ENCODE results near the gene UGT1A4.

DNA sequence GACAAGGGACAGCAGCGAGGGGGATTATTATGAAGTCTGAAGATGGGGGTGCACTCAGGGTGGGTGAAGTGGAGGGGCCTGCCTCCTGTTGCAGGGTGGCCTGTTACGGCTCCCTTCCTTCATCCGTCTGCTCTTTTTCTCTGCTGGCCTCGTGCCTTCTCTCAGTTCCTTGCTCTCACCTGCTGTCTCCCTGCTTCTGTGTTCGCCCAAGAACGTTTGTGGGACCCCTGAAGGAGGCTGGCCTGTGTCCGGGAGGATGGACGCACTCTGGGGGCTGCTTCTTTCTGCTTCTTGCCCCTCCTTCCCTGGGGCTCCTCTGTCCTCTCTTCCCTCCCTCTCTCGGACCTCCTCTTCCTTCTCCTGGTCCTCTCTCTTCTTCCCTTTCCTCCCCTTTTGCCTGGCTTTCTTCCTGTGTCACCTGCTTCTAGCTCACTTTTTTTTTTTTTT is 73.4 kb downstream of the UGT1A4 start:
- TF ChIP-seq, protein P1, sequence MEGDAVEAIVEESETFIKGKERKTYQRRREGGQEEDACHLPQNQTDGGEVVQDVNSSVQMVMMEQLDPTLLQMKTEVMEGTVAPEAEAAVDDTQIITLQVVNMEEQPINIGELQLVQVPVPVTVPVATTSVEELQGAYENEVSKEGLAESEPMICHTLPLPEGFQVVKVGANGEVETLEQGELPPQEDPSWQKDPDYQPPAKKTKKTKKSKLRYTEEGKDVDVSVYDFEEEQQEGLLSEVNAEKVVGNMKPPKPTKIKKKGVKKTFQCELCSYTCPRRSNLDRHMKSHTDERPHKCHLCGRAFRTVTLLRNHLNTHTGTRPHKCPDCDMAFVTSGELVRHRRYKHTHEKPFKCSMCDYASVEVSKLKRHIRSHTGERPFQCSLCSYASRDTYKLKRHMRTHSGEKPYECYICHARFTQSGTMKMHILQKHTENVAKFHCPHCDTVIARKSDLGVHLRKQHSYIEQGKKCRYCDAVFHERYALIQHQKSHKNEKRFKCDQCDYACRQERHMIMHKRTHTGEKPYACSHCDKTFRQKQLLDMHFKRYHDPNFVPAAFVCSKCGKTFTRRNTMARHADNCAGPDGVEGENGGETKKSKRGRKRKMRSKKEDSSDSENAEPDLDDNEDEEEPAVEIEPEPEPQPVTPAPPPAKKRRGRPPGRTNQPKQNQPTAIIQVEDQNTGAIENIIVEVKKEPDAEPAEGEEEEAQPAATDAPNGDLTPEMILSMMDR (conservative IDR thresholded peaks at IDR 0.05 in 1 of 2, IDR thresholded peaks at IDR 0.05 in 1 of 2; ENCODE audit: low read depth in 1 of 2, low read length in 2 of 2): no peak
- TF ChIP-seq EZH2 (IDR thresholded peaks at IDR 0.05; ENCODE audit: low read length, missing control alignments): no peak
